ENCODE measurements around the gene CDH4. TPM values are rescaled to one million over a fixed set of nuclear protein-coding genes. Genes with fewer than 3 reads are reported as not detected.
A peak's percentile ranks its signal among the peaks of the same experiment; 100 is the strongest.

The CDH4 gene
- total RNA-seq, 1 experiment from 2014 or later: not detected

DNA sequence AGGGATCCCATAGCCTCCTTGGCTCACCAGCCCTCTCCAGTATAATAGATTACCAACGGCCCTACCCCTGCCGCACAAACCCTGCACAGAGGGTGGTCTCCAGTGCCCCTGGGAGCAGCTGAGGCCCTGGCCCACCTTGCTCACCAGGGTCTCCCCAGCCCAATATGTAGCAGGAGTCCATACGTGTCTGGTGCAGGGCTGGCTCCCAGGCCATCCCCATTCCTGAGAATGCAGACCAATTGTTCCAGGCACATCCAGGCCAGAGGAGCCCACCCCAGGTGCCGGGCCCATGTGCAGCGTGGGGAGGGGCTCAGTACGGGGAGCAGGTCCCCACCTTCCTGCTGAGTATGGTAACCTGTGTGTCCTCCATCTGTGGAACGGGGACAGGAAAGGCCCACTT is 561.7 kb downstream of the CDH4 start:
- H4K20me1 ChIP-seq (ENCODE audit: insufficient read depth): peaks cover 8% of the 10 kb centered on the region; the same call in 1 of the 2 replicates
- no peaks in the 10 kb centered on the region; the same call in 1 of the 2 replicates for H3K9me3 ChIP-seq (ENCODE audit: insufficient read depth, low read depth)
- intact Hi-C loops (cut with micrococcal nuclease; ENCODE audit: unreplicated experiment): no loop called here
- POLR2A ChIA-PET (ENCODE audit: unreplicated experiment): interaction anchor here (0.7 kb wide), 1 partner anchor 611 kb away, joined by 4 read pairs; no protein-coding TSS in a partner anchor
- TF ChIP-seq EZH2 (IDR thresholded peaks at IDR 0.05; ENCODE audit: low read depth): no peak
- TF ChIP-seq, protein P1, sequence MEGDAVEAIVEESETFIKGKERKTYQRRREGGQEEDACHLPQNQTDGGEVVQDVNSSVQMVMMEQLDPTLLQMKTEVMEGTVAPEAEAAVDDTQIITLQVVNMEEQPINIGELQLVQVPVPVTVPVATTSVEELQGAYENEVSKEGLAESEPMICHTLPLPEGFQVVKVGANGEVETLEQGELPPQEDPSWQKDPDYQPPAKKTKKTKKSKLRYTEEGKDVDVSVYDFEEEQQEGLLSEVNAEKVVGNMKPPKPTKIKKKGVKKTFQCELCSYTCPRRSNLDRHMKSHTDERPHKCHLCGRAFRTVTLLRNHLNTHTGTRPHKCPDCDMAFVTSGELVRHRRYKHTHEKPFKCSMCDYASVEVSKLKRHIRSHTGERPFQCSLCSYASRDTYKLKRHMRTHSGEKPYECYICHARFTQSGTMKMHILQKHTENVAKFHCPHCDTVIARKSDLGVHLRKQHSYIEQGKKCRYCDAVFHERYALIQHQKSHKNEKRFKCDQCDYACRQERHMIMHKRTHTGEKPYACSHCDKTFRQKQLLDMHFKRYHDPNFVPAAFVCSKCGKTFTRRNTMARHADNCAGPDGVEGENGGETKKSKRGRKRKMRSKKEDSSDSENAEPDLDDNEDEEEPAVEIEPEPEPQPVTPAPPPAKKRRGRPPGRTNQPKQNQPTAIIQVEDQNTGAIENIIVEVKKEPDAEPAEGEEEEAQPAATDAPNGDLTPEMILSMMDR (conservative IDR thresholded peaks at IDR 0.05): no peak
- no peaks in the 10 kb centered on the region for H3K36me3 ChIP-seq (ENCODE audit: low read depth)
- peaks cover 100% of the 10 kb centered on the region for H3K27me3 ChIP-seq (ENCODE audit: insufficient read depth, low read depth)
- H3K9me2 ChIP-seq (ENCODE audit: insufficient read depth): no peaks in the 10 kb centered on the region
- CTCF ChIA-PET: no interaction called here
- BruUV-seq (replicated peaks): no TSS peak
- no peaks in the 10 kb centered on the region for H3F3A ChIP-seq (ENCODE audit: insufficient read depth, low read depth)
- H3K79me2 ChIP-seq (ENCODE audit: low read depth): no peaks in the 10 kb centered on the region
- no peaks in the 10 kb centered on the region for H3K4me1 ChIP-seq (replicated peaks; ENCODE audit: insufficient read depth)
- H3K4me3 ChIP-seq: no peak overlapping the region
- DNase-seq: no peak
- H3K27ac ChIP-seq: no peak overlapping the region
- H3K4me2 ChIP-seq: no peak overlapping the region
- no peak overlapping the region for H2AFZ ChIP-seq

DNA sequence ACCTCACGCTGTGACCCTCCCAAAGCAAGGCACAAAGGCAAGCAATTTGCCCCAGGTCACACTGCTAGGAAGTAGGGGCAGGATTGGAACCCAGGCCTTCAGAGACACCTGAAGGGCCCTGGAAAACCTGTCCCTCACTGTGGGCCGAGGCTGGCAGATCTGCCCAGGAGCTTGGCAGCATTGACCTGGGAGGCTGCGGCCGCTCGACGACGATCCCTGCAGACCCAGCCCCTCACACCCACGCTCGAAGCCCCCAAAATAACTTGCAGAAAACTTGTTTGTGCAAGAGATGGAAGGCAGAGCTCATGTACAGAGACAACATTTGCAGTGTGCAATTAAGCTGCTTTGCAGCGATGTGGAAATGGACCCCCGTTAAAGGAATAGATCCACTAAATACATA is 562.2 kb downstream of the CDH4 start:
- POLR2A ChIA-PET (ENCODE audit: unreplicated experiment): interaction anchor here (0.7 kb wide), 1 partner anchor 611 kb away, joined by 4 read pairs; no protein-coding TSS in a partner anchor

DNA sequence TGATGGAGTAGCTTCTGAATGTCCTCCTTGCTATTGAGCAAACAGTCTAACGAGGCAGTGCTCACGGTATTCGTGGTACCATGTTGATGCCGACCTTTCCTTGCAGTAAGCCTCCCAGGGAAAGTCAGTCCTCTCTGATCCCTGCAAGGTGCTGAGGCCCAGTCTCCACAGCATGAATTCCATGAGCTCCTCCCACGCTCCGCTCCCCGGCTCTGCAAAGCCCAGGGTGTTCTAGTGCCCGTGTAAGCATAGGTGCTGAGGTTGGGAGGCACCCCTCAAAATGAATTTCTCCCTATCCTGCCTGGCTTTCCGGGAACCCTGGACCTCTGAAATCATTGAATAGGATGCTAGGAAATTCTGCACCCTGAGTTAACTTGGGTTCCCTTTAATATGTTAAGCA is 562.7 kb downstream of the CDH4 start:
- intact Hi-C loops (cut with micrococcal nuclease; ENCODE audit: unreplicated experiment): no loop called here
- Histone ChIP-seq H3K27me3 (ENCODE audit: insufficient read depth, low read depth) (peaks cover 100% of the 10 kb centered on the region), H3F3A (ENCODE audit: insufficient read depth, low read depth) (no peaks in the 10 kb centered on the region), H3K27ac (no peak overlapping the region), H3K4me1 (replicated peaks; ENCODE audit: insufficient read depth) (no peaks in the 10 kb centered on the region), H3K79me2 (ENCODE audit: low read depth) (no peaks in the 10 kb centered on the region), H3K9me3 (ENCODE audit: insufficient read depth, low read depth) (no peaks in the 10 kb centered on the region), H3K9me2 (ENCODE audit: insufficient read depth) (no peaks in the 10 kb centered on the region), H2AFZ (no peak overlapping the region), H3K36me3 (ENCODE audit: low read depth) (no peaks in the 10 kb centered on the region), H3K4me2 (no peak overlapping the region), H3K4me3 (no peak overlapping the region), H4K20me1 (ENCODE audit: insufficient read depth) (peaks cover 8% of the 10 kb centered on the region; the same call in 1 of the 2 replicates)
- CTCF ChIA-PET: no interaction called here
- no peak for DNase-seq
- TF ChIP-seq, protein P1 (conservative IDR thresholded peaks at IDR 0.05): no peak
- TF ChIP-seq EZH2 (IDR thresholded peaks at IDR 0.05; ENCODE audit: low read depth): no peak; the same call in 1 of the 2 replicates
- POLR2A ChIA-PET (ENCODE audit: unreplicated experiment): no interaction called here
- no TSS peak for BruUV-seq (replicated peaks)

More for the DNA sequence above, 562.2 kb downstream of the CDH4 start:
- H3F3A ChIP-seq (ENCODE audit: insufficient read depth, low read depth): no peaks in the 10 kb centered on the region
- no TSS peak for BruUV-seq (replicated peaks)
- TF ChIP-seq, protein P1 (conservative IDR thresholded peaks at IDR 0.05): no peak
- TF ChIP-seq EZH2 (IDR thresholded peaks at IDR 0.05; ENCODE audit: low read depth): peak; percentile 85
- intact Hi-C loops (cut with micrococcal nuclease; ENCODE audit: unreplicated experiment): no loop called here
- H3K4me1 ChIP-seq (replicated peaks; ENCODE audit: insufficient read depth): no peaks in the 10 kb centered on the region
- no peaks in the 10 kb centered on the region for H3K79me2 ChIP-seq (ENCODE audit: low read depth)
- CTCF ChIA-PET: no interaction called here
- H3K9me2 ChIP-seq (ENCODE audit: insufficient read depth): no peaks in the 10 kb centered on the region
- H4K20me1 ChIP-seq (ENCODE audit: insufficient read depth): peaks cover 8% of the 10 kb centered on the region; the same call in 1 of the 2 replicates
- peaks cover 100% of the 10 kb centered on the region for H3K27me3 ChIP-seq (ENCODE audit: insufficient read depth, low read depth)
- no peaks in the 10 kb centered on the region; the same call in 1 of the 2 replicates for H3K9me3 ChIP-seq (ENCODE audit: insufficient read depth, low read depth)
- no peak for DNase-seq
- H3K4me2 ChIP-seq: no peak overlapping the region
- H3K36me3 ChIP-seq (ENCODE audit: low read depth): no peaks in the 10 kb centered on the region
- no peak overlapping the region for H3K4me3 ChIP-seq
- no peak overlapping the region for H2AFZ ChIP-seq
- no peak overlapping the region for H3K27ac ChIP-seq
